Adrenal gland (tissue), 5 donors: Measurements from ENCODE around the gene UBE2H.

Experiments used
- CTCF ChIP-seq, 6 experiments: fragments of 450-650 bp in 4 of 6; fragments of 200-600 bp in 2 of 6; sonication (generic) in 1 of 6; IDR thresholded peaks; 1 replicate in 5 of 6; 2 replicates in 1 of 6; pipeline versions ENCODE4 v1.5.1 to v1.8.0; 2016 to 2021; ENCODE audit warnings: antibody characterized with exemption in 6 of 6, mild to moderate bottlenecking in 2 of 6, moderate library complexity in 1 of 6
- POLR2A ChIP-seq, 2 donors: fragments of 450-650 bp; IDR thresholded peaks; one replicate each; pipeline ENCODE4 v1.6.1; 2017; ENCODE audit warnings: antibody characterized with exemption in 2 of 2, mild to moderate bottlenecking in 2 of 2, moderate library complexity in 1 of 2
- donor health status: DM: no; HTN: no; CAD: no.

DNA sequence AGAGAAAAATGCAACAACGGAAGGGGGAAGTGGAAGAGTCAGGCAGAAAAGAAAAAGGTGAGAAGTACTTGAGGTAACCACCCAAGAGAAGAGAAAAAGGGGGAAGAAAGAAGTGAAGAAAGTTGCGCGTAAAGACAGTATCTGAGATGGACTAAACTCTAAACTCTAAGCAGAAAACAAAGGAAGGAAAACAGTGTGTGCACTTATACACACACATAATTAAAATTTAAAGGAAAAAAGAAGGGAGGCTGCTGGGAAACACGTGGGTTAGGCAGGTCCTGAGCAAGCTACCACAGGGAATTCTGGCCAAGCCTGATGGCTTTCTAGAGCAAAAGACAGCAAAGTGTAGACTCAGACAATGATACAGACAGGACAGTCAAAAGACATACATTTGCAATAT, 78.0 kb downstream of the UBE2H start:
- TF ChIP-seq CTCF (IDR thresholded peaks at IDR 0.05) = no peak
- TF ChIP-seq POLR2A (IDR thresholded peaks at IDR 0.05) = no peak
